RCC 7860 (cell line): Measurements from ENCODE around the gene WWP2.
"Not testable (repeated sequence)": the region's sequence is repeated elsewhere in the genome, so short reads cannot be mapped to it uniquely, and the experiment has no call there.

Experiments
- DNase-seq: peaks from one replicate; pipeline ENCODE4 v3.0.0-alpha.2; 2015; ENCODE audit warnings: low spot score
- FAIRE-seq: peaks from 2 replicates; lab custom pipeline; 2012; peaks lifted over from hg19 to GRCh38; lab: Jason Lieb, UNC

WWP2 gene

DNA sequence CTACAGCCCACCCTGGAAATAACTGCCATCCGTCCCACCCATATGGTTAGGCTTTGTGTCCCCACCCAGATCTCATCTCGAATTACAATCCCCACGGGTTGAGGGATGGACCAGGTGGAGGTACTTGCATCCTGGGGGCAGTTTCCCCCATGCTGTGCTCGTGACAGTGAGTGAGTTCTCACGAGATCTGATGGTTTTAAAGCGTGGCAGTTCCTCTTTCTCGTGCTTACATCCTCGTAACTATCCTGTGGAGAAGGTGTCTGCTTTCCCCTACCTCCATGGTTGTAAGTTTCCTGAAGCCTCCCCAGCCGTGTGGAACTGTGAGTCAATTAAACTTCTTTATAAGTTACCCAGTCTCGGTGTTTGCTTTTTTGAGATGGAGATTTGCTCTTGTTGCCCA, 206.0 kb downstream of the WWP2 start:
- not testable (repeated sequence) for DNase-seq, FAIRE-seq

DNA sequence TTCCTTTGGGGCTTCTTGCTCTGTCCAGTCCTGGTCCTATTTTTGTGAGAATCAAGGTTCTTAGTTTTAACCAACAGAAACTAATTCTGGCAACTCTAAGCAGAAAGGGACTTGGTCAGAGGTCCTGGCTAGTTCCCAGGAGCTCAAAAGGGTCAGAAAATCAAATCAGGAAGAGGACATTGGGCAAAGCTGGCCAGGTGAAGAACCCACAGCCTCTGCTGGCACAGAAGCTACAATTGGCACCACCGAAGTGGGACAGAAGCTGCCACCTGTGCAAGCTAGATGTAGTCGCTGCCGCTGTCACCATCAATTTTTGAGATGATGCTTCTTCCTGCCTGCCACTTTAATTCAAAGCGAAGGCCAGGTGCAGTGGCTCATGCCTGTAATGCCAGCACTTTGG, 207.5 kb downstream of the WWP2 start:
- FAIRE-seq = not testable (repeated sequence)

DNA sequence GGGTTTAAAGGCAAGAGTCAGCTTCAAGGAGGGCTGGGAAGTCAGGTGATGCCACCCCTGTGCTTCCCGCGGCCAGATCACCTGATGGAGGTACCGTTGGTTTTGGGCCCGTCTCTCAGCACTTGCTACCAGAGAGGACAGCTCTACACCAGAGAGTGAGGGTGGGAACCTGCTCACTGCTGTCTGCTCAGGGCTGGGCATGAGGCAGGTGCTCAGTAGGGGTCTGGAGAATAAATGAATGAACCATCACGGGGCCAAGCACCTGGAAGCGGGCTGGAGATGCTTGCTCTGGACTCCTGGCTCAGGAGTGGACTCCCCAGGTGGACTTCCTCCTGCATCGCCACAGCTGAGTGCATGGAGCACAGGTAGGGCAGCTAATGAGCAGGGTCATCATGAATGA, 210.0 kb downstream of the WWP2 start:
- DNase-seq, FAIRE-seq: not testable (repeated sequence)

More for the DNA sequence above, 207.5 kb downstream of the WWP2 start:
- not testable (repeated sequence) for DNase-seq

DNA sequence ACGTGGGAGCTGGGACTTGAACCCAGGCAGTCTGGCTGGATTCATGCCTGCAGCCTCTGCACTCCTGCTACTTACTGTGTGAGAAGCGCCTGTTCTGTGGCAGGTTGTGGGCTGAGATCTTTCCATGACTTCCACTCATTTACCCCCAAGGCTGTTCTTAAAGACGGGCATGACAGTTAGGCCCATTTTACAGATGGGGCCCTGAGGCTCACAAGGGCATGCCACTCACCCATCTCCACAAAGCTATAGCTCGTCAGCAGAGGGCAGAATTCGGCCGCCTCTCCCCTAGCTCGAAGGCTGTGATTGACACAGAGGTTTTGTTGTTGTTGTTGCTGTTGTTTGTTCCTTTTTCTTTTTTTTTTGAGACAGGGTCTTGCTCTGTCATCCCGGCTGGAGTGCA, 210.8 kb downstream of the WWP2 start:
- not testable (repeated sequence) for FAIRE-seq

DNA sequence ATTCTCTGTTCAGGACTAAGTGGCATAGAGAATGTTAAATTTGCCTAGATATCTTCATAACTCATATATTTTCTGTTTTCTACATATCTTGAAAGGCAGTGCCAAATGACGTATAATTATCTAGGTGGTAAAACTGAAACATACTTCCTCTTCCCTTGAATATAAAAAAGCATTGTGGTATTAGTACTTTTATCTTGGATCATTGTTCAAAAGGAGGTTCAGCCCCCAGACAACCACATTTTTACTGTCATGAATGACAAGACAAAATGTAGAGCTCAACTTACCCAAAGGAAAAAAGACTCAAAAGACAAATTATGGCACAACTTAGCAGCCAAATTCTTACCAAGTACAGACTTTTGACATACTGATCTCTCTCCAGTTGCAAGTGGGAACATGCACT, 223.1 kb downstream of the WWP2 start:
- FAIRE-seq, DNase-seq: not testable (repeated sequence)

More for the DNA sequence above, 210.8 kb downstream of the WWP2 start:
- DNase-seq = not testable (repeated sequence)
